SK-N-SH (cell line): ENCODE results near the gene SASH1. TPM values are rescaled to one million over a fixed set of nuclear protein-coding genes. Genes with fewer than 3 reads are reported as not detected.

Experiments used
- CTCF ChIA-PET: fragments of 300-600, 350-600 bp; formaldehyde crosslinking; extraction: SDS; loops from one replicate; lab custom pipeline; 2021; lab: Yijun Ruan, JAX
- POLR2A ChIA-PET: fragments of 350-600 bp; sonication (Branson Sonifier 250); formaldehyde crosslinking; extraction: SDS; loops from one replicate; lab custom pipeline; 2020; ENCODE audit warnings: antibody characterized with exemption, inconsistent platforms; lab: Yijun Ruan, JAX
- DNase-seq: peaks from one replicate; pipeline ENCODE4 v3.0.0; 2012
- H2AFZ ChIP-seq: fragments of 200-600 bp; sonication (generic); 2 replicates; pipeline ENCODE4 v1.8.1; 2016; ENCODE audit warnings: antibody characterized with exemption, mild to moderate bottlenecking, low read depth
- H3F3A ChIP-seq: fragments of 200-600 bp; sonication (generic); replicated peaks from 2 replicates; pipeline ENCODE3; 2016; ENCODE audit warnings: antibody characterized with exemption, mild to moderate bottlenecking; ENCODE audit not compliant: insufficient read depth
- H3K27ac ChIP-seq, 2 experiments: fragments of 200-500 bp in 1 of 2; fragments of 200-600 bp in 1 of 2; sonication (Bioruptor generic) in 1 of 2; sonication (generic), shearing (Covaris generic) in 1 of 2; 2 replicates each; pipeline versions ENCODE4 v1.5.1 to v1.6.1; 2014 to 2016; ENCODE audit warnings: low read depth in 2 of 2, inconsistent platforms in 1 of 2, low read length in 1 of 2, mild to moderate bottlenecking in 1 of 2, mixed read lengths in 1 of 2
- H3K27me3 ChIP-seq: fragments of 200-600 bp; sonication (generic), shearing (Covaris generic); 2 replicates; pipeline ENCODE4 v1.6.1; 2016; ENCODE audit warnings: mixed run types; ENCODE audit not compliant: insufficient read depth
- H3K36me3 ChIP-seq, 2 experiments: fragments of 200-500 bp in 1 of 2; fragments of 200-600 bp in 1 of 2; sonication (Bioruptor generic) in 1 of 2; sonication (generic) in 1 of 2; replicated peaks in 1 of 2; 2 replicates each; pipeline versions ENCODE3 to v1.5.1; 2014 to 2016; ENCODE audit warnings: low read length in 1 of 2, mild to moderate bottlenecking in 1 of 2; ENCODE audit not compliant: insufficient read depth in 2 of 2, control insufficient read depth in 1 of 2
- H3K4me1 ChIP-seq, 2 experiments: fragments of 200-500 bp in 1 of 2; fragments of 200-600 bp in 1 of 2; sonication (Bioruptor generic) in 1 of 2; sonication (generic), shearing (Covaris generic) in 1 of 2; 2 replicates each; pipeline versions ENCODE4 v1.5.1 to v1.6.1; 2014 to 2016; ENCODE audit warnings: low read depth in 1 of 2, low read length in 1 of 2, mixed run types in 1 of 2; ENCODE audit not compliant: insufficient read depth in 2 of 2, control insufficient read depth in 1 of 2
- H3K4me2 ChIP-seq: fragments of 200-600 bp; sonication (generic), shearing (Covaris generic); 2 replicates; pipeline ENCODE4 v1.6.1; 2017; ENCODE audit warnings: mixed run types
- H3K4me3 ChIP-seq, 2 experiments: fragments of 200-500 bp in 1 of 2; fragments of 200-600 bp in 1 of 2; sonication (Bioruptor generic) in 1 of 2; sonication (generic), shearing (Covaris generic) in 1 of 2; 2 replicates each; pipeline versions ENCODE4 v1.5.1 to v1.8.1; 2014 to 2016; ENCODE audit warnings: low read depth in 2 of 2, inconsistent platforms in 1 of 2, low read length in 1 of 2, mild to moderate bottlenecking in 1 of 2, mixed read lengths in 1 of 2, moderate library complexity in 1 of 2
- H3K79me2 ChIP-seq: fragments of 200-600 bp; sonication (generic); 2 replicates; pipeline ENCODE4 v1.8.1; 2017; ENCODE audit warnings: mild to moderate bottlenecking; ENCODE audit not compliant: insufficient read depth
- H3K9ac ChIP-seq: fragments of 200-600 bp; sonication (generic); 2 replicates; pipeline ENCODE4 v1.6.1; 2017; ENCODE audit warnings: mixed run types
- H3K9me2 ChIP-seq: fragments of 200-600 bp; sonication (generic); 2 replicates; pipeline ENCODE4 v1.6.1; 2017; ENCODE audit warnings: mixed run types
- H3K9me3 ChIP-seq: fragments of 200-600 bp; sonication (generic); 2 replicates; pipeline ENCODE4 v1.6.1; 2017; ENCODE audit warnings: mixed run types, mild to moderate bottlenecking, moderate library complexity
- H4K20me1 ChIP-seq: fragments of 200-600 bp; sonication (generic); 2 replicates; pipeline ENCODE4 v1.6.1; 2017; ENCODE audit warnings: mild to moderate bottlenecking, mixed run types; ENCODE audit not compliant: insufficient read depth
- ELF1 ChIP-seq: IDR thresholded peaks from 2 replicates; pipeline ENCODE4 v1.4.0; 2012
- EP300 ChIP-seq, 2 experiments: IDR thresholded peaks; 2 replicates each; pipeline versions ENCODE4 v1.4.0 to v1.6.1; 2012; ENCODE audit warnings: borderline replicate concordance in 1 of 2, low read depth in 1 of 2, low read length in 1 of 2
- FOXM1 ChIP-seq: IDR thresholded peaks from 2 replicates; pipeline ENCODE4 v1.4.0; 2012; ENCODE audit warnings: low read depth, mild to moderate bottlenecking
- GATA2 ChIP-seq: sonication (generic); formaldehyde crosslinking; IDR thresholded peaks from 2 replicates; pipeline ENCODE4 v1.5.0; 2020; ENCODE audit warnings: mild to moderate bottlenecking, missing genetic modification reagents
- JUND ChIP-seq: IDR thresholded peaks from 2 replicates; pipeline ENCODE4 v1.4.0; 2012
- MAX ChIP-seq: IDR thresholded peaks from 2 replicates; pipeline ENCODE4 v1.4.0; 2012; ENCODE audit warnings: low read depth
- MEF2A ChIP-seq: IDR thresholded peaks from 2 replicates; pipeline ENCODE4 v1.4.0; 2012; ENCODE audit warnings: low read depth, borderline replicate concordance
- NFIC ChIP-seq: IDR thresholded peaks from 2 replicates; pipeline ENCODE4 v1.4.0; 2012; ENCODE audit warnings: borderline replicate concordance
- RFX5 ChIP-seq: IDR thresholded peaks from 2 replicates; pipeline ENCODE4 v1.6.1; 2012; ENCODE audit warnings: mild to moderate bottlenecking, improper control_type of control experiment, low read length
- RXRA ChIP-seq: IDR thresholded peaks from 2 replicates; pipeline ENCODE4 v1.4.0; 2012; ENCODE audit warnings: low read depth, mild to moderate bottlenecking, borderline replicate concordance
- SMC3 ChIP-seq: IDR thresholded peaks from 2 replicates; pipeline ENCODE4 v1.6.1; 2012; ENCODE audit warnings: low read depth, low read length, improper control_type of control experiment
- TCF12 ChIP-seq: IDR thresholded peaks from 2 replicates; pipeline ENCODE4 v1.4.0; 2012
- TEAD4 ChIP-seq: IDR thresholded peaks from 2 replicates; pipeline ENCODE4 v1.4.0; 2012; ENCODE audit warnings: mild to moderate bottlenecking, borderline replicate concordance; ENCODE audit not compliant: insufficient read depth
- YY1 ChIP-seq: IDR thresholded peaks from 2 replicates; pipeline ENCODE4 v1.4.0; 2012; ENCODE audit warnings: low read depth, mild to moderate bottlenecking
- WGBS: methylation state at CpG from one replicate; pipeline ENCODE4 v1.1.6; 2017; ENCODE audit warnings: low lambda C conversion rate; 5-methylcytosine and 5-hydroxymethylcytosine counted together
- polyA plus RNA-seq, 3 experiments: library from polyadenylated mRNA; depleted of rRNA; stranded (reverse); fragments of >200 nt; gene quantifications; 2 replicates each; pipeline ENCODE4 v1.2.3, GENCODE V29; 2012
- TF ChIP-seq, protein P1 (sequence below): fragments of 150-350 bp; IDR thresholded peaks from 2 replicates; pipeline ENCODE4 v1.6.1; 2016; ENCODE audit warnings: mild to moderate bottlenecking, low read depth, low read length
- TF ChIP-seq, protein P2 (sequence below): IDR thresholded peaks from 2 replicates; pipeline ENCODE4 v1.6.1; 2012; ENCODE audit warnings: mild to moderate bottlenecking, low read depth, low read length, moderate library complexity
- TF ChIP-seq, protein P3 (sequence below): fragments of 150-350 bp; IDR thresholded peaks from 2 replicates; pipeline ENCODE4 v1.6.1; 2017; ENCODE audit warnings: antibody characterized with exemption, low read length, low read depth, borderline replicate concordance

The SASH1 gene
- polyA plus RNA-seq, 1 of the 3 experiments (the other 2 are of a cell fraction): 19.8 TPM

GRCh38 chr6:148451690-148452089, 109.1 kb downstream of the SASH1 start:
- Histone ChIP-seq H3K27me3 (no peaks in the 10 kb centered on the region), H3K4me2 (no peak overlapping the region), H3K9ac (no peak overlapping the region), H3K27ac (no peak overlapping the region), H3K4me1 (no peaks in the 10 kb centered on the region), H3F3A (peaks cover under 1% of the 10 kb centered on the region), H3K9me2 (no peaks in the 10 kb centered on the region), H3K36me3 (peaks cover 3 to 26% of the 10 kb centered on the region in 2 experiments), H3K9me3 (no peaks in the 10 kb centered on the region), H3K4me3 (no peak overlapping the region), H3K79me2 (peaks cover 18% of the 10 kb centered on the region; the same call in 1 of the 2 replicates), H2AFZ (no peak overlapping the region), H4K20me1 (no peaks in the 10 kb centered on the region)
- TF ChIP-seq SMC3: no peak
- no peak for TF ChIP-seq FOXM1
- TF ChIP-seq MEF2A: no peak
- TF ChIP-seq MAX: no peak
- no peak for TF ChIP-seq RFX5
- TF ChIP-seq RXRA: no peak
- TF ChIP-seq GATA2 (CRISPR knock-in tag): no peak
- TF ChIP-seq YY1: no peak
- TF ChIP-seq, protein P1, sequence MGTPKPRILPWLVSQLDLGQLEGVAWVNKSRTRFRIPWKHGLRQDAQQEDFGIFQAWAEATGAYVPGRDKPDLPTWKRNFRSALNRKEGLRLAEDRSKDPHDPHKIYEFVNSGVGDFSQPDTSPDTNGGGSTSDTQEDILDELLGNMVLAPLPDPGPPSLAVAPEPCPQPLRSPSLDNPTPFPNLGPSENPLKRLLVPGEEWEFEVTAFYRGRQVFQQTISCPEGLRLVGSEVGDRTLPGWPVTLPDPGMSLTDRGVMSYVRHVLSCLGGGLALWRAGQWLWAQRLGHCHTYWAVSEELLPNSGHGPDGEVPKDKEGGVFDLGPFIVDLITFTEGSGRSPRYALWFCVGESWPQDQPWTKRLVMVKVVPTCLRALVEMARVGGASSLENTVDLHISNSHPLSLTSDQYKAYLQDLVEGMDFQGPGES: no peak
- no peak for TF ChIP-seq NFIC
- no peak for TF ChIP-seq JUND
- no peak for TF ChIP-seq EP300 (IDR thresholded peaks at IDR 0.05; ENCODE audit: borderline replicate concordance in 1 of 2, low read depth in 1 of 2, low read length in 1 of 2)
- TF ChIP-seq, protein P2, sequence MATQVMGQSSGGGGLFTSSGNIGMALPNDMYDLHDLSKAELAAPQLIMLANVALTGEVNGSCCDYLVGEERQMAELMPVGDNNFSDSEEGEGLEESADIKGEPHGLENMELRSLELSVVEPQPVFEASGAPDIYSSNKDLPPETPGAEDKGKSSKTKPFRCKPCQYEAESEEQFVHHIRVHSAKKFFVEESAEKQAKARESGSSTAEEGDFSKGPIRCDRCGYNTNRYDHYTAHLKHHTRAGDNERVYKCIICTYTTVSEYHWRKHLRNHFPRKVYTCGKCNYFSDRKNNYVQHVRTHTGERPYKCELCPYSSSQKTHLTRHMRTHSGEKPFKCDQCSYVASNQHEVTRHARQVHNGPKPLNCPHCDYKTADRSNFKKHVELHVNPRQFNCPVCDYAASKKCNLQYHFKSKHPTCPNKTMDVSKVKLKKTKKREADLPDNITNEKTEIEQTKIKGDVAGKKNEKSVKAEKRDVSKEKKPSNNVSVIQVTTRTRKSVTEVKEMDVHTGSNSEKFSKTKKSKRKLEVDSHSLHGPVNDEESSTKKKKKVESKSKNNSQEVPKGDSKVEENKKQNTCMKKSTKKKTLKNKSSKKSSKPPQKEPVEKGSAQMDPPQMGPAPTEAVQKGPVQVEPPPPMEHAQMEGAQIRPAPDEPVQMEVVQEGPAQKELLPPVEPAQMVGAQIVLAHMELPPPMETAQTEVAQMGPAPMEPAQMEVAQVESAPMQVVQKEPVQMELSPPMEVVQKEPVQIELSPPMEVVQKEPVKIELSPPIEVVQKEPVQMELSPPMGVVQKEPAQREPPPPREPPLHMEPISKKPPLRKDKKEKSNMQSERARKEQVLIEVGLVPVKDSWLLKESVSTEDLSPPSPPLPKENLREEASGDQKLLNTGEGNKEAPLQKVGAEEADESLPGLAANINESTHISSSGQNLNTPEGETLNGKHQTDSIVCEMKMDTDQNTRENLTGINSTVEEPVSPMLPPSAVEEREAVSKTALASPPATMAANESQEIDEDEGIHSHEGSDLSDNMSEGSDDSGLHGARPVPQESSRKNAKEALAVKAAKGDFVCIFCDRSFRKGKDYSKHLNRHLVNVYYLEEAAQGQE: no peak
- no peak for TF ChIP-seq ELF1
- no peak for TF ChIP-seq TCF12
- TF ChIP-seq, protein P3, sequence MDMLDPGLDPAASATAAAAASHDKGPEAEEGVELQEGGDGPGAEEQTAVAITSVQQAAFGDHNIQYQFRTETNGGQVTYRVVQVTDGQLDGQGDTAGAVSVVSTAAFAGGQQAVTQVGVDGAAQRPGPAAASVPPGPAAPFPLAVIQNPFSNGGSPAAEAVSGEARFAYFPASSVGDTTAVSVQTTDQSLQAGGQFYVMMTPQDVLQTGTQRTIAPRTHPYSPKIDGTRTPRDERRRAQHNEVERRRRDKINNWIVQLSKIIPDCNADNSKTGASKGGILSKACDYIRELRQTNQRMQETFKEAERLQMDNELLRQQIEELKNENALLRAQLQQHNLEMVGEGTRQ: no peak
- TF ChIP-seq TEAD4: no peak
- ChIA-PET POLR2A (no interaction called here), CTCF (no interaction called here)
- DNase-seq: no peak
- 74% methylated on average over 4 of the region's 8 CpGs for WGBS
